ENCODE measurements around the gene FASTKD1. TPM values are rescaled to one million over a fixed set of nuclear protein-coding genes. Genes with fewer than 3 reads are reported as not detected.

The FASTKD1 gene, protein sequence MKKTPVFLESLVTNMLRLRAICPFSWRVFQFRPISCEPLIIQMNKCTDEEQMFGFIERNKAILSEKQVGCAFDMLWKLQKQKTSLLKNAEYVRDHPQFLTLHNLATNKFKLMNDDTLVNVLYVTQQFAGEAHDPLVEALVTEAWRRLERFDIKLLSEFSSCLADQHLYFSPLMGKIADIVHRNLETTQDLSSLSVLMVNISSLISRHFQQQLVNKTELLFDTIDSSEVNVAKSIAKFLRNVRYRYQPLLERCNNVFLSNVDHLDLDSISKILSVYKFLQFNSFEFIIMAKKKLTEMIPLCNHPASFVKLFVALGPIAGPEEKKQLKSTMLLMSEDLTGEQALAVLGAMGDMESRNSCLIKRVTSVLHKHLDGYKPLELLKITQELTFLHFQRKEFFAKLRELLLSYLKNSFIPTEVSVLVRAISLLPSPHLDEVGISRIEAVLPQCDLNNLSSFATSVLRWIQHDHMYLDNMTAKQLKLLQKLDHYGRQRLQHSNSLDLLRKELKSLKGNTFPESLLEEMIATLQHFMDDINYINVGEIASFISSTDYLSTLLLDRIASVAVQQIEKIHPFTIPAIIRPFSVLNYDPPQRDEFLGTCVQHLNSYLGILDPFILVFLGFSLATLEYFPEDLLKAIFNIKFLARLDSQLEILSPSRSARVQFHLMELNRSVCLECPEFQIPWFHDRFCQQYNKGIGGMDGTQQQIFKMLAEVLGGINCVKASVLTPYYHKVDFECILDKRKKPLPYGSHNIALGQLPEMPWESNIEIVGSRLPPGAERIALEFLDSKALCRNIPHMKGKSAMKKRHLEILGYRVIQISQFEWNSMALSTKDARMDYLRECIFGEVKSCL
- total RNA-seq, result 1 to 10 TPM; 6.3 to 7.2 TPM
- 22.9 TPM for polyA plus RNA-seq (2013, experiment 1 of 2)
- polyA plus RNA-seq (2013, experiment 2 of 2), result 29.9 TPM
- total RNA-seq, result 14.2 to 90.1 (median 36.8) reads per million in 172 experiments

GRCh38 chr2:169573160-169573973 is at the start of gene FASTKD1:
FASTKD1 (minus strand) TSS chr2:169573865; CDS start chr2:169572029, 1,836 bp downstream.
- H3K27me3 Mint-ChIP-seq, result peaks cover 4% of the 10 kb centered on the region

DNA sequence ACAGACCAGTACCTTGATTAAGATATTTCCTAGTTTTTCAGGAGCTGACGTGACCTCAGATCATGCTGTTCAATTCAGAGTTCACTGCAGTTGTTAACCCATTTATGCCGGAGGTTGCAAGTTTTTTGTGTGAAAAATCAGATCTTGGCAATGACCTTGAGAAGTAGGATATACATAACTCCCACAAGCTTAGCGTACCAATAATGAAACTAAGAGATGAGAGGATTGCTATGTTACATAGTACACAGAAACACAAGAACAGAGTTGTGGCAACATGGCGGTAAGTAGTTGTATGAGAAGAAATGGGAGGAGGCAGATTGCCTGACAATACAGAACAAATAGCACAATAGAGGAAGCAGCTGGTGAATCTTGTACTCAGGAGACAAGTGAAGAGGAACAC is 49.6 kb upstream of the FASTKD1 start:
- no peak overlapping the region for H3K4me3 Mint-ChIP-seq
- no peaks in the 10 kb centered on the region for H3K9me3 Mint-ChIP-seq
- no peaks in the 10 kb centered on the region for H3K27me3 Mint-ChIP-seq
- no peaks in the 10 kb centered on the region for H3K4me1 ChIP-seq (ENCODE audit: insufficient read depth, low read length)
- peaks cover 86% of the 10 kb centered on the region for H3K36me3 Mint-ChIP-seq (ENCODE audit: low read depth)
- ChIA-PET CTCF (no interaction called here), POLR2A (no interaction called here)
- ATAC-seq (ENCODE audit: poor library complexity) (no peak), DNase-seq (no peak)
- H3K27ac ChIP-seq (ENCODE audit: low read depth in 1 of 2, low read length in 2 of 2), result no peak overlapping the region
- intact Hi-C loops (cut with DNase I, micrococcal nuclease), result no loop called here
- H3K9me3 ChIP-seq (ENCODE audit: control insufficient read depth in 1 of 2, insufficient read depth in 1 of 2, low read length in 2 of 2), result no peaks in the 10 kb centered on the region
- TF ChIP-seq CTCF (IDR thresholded peaks at IDR 0.05), result no peak
- no peaks in the 10 kb centered on the region for H3K27me3 ChIP-seq (ENCODE audit: control insufficient read depth in 1 of 2, insufficient read depth in 2 of 2, low read length in 2 of 2)
- no peak overlapping the region for H3K27ac Mint-ChIP-seq
- H3K36me3 ChIP-seq (ENCODE audit: insufficient read depth, low read length), result peaks cover 50% of the 10 kb centered on the region
- peaks cover 18% of the 10 kb centered on the region for H3K4me1 Mint-ChIP-seq (ENCODE audit: low read depth)
- no peak overlapping the region for H3K4me3 ChIP-seq (ENCODE audit: low read length)

More at GRCh38 chr2:169573160-169573973, at the start of gene FASTKD1:
- ChIA-PET POLR2A (interaction anchor here (1.0 to 2.8 kb wide), 8 partner anchors 9 to 255 kb away, joined by 3 to 49 read pairs (median 5); partner anchors contain the start of genes BBS5, METTL5 and PPIG), CTCF (interaction anchor here (0.6 to 1.5 kb wide), 4 partner anchors 12 to 1355 kb away, joined by 3 read pairs; partner anchors contain the start of gene METTL5)
- peak; percentile 67 to 94 (median 80) for DNase-seq
- no peaks in the 10 kb centered on the region for H3K27me3 ChIP-seq (ENCODE audit: control insufficient read depth in 1 of 2, insufficient read depth in 2 of 2, low read length in 2 of 2)
- H3K4me3 ChIP-seq (ENCODE audit: low read length), result peak within 1 kb of the TSS; percentile 98
- H3K9me3 ChIP-seq (ENCODE audit: control insufficient read depth in 1 of 2, insufficient read depth in 1 of 2, low read length in 2 of 2), result no peaks in the 10 kb centered on the region
- peaks cover 25% of the 10 kb centered on the region for H3K4me1 Mint-ChIP-seq (ENCODE audit: low read depth)
- H3K36me3 ChIP-seq (ENCODE audit: insufficient read depth, low read length), result peaks cover 1% of the 10 kb centered on the region
- intact Hi-C loops (cut with DNase I, micrococcal nuclease), result loop anchor here in 1 of 2 experiments (1.0 to 5.0 kb wide), 2 partner anchors 11 to 254 kb away; partner anchors contain the start of genes PPIG and UBR3
- peak within 1 kb of the TSS; percentile 99 for H3K4me3 Mint-ChIP-seq
- H3K9me3 Mint-ChIP-seq, result no peaks in the 10 kb centered on the region
- peak; percentile 100 for ATAC-seq (ENCODE audit: poor library complexity)
- peak within 1 kb of the TSS; percentile 79 for H3K27ac Mint-ChIP-seq
- TF ChIP-seq CTCF (IDR thresholded peaks at IDR 0.05), result no peak
- H3K36me3 Mint-ChIP-seq (ENCODE audit: low read depth), result peaks cover 23% of the 10 kb centered on the region
- H3K4me1 ChIP-seq (ENCODE audit: insufficient read depth, low read length), result peaks cover 6% of the 10 kb centered on the region
- H3K27ac ChIP-seq (ENCODE audit: low read depth in 1 of 2, low read length in 2 of 2), result peak within 1 kb of the TSS; percentile 1 to 68

- Mint-ChIP-seq H3K9me3 (no peaks in the 10 kb centered on the region), H3K27me3 (no peaks in the 10 kb centered on the region), H3K4me3 (no peak overlapping the region), H3K36me3 (ENCODE audit: low read depth) (peaks cover 89% of the 10 kb centered on the region), H3K27ac (no peak overlapping the region), H3K4me1 (ENCODE audit: low read depth) (peaks cover 41% of the 10 kb centered on the region)
- POLR2A ChIA-PET, result no interaction called here
- no peak overlapping the region for H3K4me3 ChIP-seq (ENCODE audit: low read length)
- ATAC-seq (ENCODE audit: poor library complexity) (no peak), DNase-seq (no peak)
- no peaks in the 10 kb centered on the region for H3K9me3 ChIP-seq (ENCODE audit: control insufficient read depth in 1 of 2, insufficient read depth in 1 of 2, low read length in 2 of 2)
- H3K36me3 ChIP-seq (ENCODE audit: insufficient read depth, low read length), result peaks cover 48% of the 10 kb centered on the region
- TF ChIP-seq CTCF (IDR thresholded peaks at IDR 0.05), result no peak
- intact Hi-C loops (cut with DNase I, micrococcal nuclease), result no loop called here
- no peak overlapping the region for H3K27ac ChIP-seq (ENCODE audit: low read depth in 1 of 2, low read length in 2 of 2)
- H3K4me1 ChIP-seq (ENCODE audit: insufficient read depth, low read length), result no peaks in the 10 kb centered on the region
- H3K27me3 ChIP-seq (ENCODE audit: control insufficient read depth in 1 of 2, insufficient read depth in 2 of 2, low read length in 2 of 2), result no peaks in the 10 kb centered on the region
- CTCF ChIA-PET, result no interaction called here
These were observed 46.8 kb upstream of the FASTKD1 start for GRCh38 chr2:169620509-169620908.

All from CD4-positive, alpha-beta T cell (primary cell).